SK-N-MC (cell line): ENCODE measurements around the gene SPOPL.

ENCODE experiments used
- EZH2 ChIP-seq: fragments of 200-600 bp; sonication (generic); IDR thresholded peaks from one replicate; pipeline ENCODE4 v1.6.1; 2017; ENCODE audit warnings: antibody characterized with exemption
- FOXP2 ChIP-seq: optimal IDR thresholded peaks from 2 replicates; pipeline ENCODE3; 2011; ENCODE audit warnings: mild to moderate bottlenecking, moderate library complexity; ENCODE audit not compliant: insufficient read depth; ENCODE audit errors: extremely low read length, control extremely low read depth
- POLR2AphosphoS5 ChIP-seq: IDR thresholded peaks from 2 replicates; pipeline ENCODE4 v1.6.1; 2012; ENCODE audit warnings: mild to moderate bottlenecking, low read depth, low read length, borderline replicate concordance

DNA sequence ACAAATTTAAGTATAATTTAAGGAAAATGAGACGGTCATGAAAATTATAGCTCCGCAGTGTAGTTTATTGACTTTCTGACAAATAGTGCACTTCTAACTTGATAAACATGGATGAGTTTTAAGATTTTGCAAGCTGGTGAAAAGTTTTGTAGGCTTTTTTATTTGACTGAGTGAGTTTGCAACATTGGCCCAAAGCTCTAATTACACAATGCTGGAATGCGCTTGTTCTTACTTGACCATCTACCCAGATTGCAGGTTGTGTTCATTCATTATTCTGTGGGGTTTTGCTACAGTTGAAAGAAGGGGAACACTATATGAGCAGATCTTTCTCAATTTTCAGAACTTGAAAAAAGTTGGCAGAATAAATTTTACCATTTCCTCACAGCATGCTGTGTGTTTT, 13.5 kb downstream of the SPOPL start:
- TF ChIP-seq POLR2AphosphoS5 (no peak), EZH2 (no peak), FOXP2 (no peak)
